Activated CD8-positive, alpha-beta memory T cell treated with anti-CD3 and anti-CD28 coated beads for 1 hour (primary cell): ENCODE results near the gene GALNT2.

Source experiments
- DNase-seq, 2 donors: peaks; one replicate each; pipeline ENCODE4 v3.0.0-alpha.2; 2020; ENCODE audit warnings: low read depth in 1 of 2; ENCODE audit errors: extremely low read depth in 1 of 2

The GALNT2 gene

GRCh38 chr1:230326971-230327891, 260.2 kb downstream of the GALNT2 start:
- DNase-seq: no peak

DNA sequence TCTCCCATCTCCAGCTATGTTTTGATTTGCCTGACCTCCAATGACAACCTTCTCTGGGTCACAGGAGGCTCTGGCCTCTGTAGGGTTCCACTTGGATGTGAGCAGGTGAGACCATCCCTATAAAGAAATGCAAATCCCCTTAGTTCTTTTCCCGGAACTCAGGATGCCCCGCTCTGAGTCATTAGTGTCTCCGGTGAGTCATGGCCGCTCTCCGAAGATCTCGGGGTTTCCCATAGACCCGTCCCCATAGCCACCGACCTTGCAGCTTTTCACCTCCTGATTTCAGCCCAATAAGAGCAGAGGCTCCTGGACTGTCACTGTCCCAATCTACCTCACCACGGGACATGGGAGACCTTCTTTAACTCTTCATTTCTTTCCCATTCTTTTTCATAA, 260.9 kb downstream of the GALNT2 start:
- DNase-seq: no peak

- no peak for DNase-seq
Observed at GRCh38 chr1:230328342-230329015, 261.4 kb downstream of the GALNT2 start.

GRCh38 chr1:230330157-230330556, 263.1 kb downstream of the GALNT2 start:
- no peak for DNase-seq
